GM18508 (cell line): ENCODE measurements around the gene MARVELD2.

Experiments
- ATAC-seq: cut with Tn5 transposase; IDR thresholded peaks from one replicate; pipeline ENCODE4 v1.9.1; 2021; ENCODE audit warnings: moderate number of reproducible peaks; ENCODE audit not compliant: insufficient read depth, unreplicated experiment

The MARVELD2 gene

DNA sequence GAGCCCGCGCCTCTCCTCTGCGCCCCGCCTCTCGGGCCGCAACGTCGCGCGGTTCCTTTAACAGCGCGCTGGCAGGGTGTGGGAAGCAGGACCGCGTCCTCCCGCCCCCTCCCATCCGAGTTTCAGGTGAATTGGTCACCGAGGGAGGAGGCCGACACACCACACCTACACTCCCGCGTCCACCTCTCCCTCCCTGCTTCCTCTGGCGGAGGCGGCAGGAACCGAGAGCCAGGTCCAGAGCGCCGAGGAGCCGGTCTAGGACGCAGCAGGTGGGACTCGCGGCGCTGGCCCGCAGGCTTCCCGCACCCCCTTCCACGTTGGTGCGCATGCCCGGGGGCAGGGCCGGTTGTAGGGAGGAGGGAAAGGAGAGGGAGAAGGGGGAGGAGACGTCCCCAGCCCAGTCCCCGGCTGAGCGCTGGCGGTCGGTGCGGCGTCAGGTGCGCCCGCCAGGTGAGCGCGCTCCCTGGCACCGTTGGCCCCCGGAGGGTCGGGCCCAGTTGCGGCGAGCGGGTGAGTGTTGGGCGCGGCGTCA lies 77.5 kb downstream of the MARVELD2 start, which contains the start of gene OCLN:
Gene OCLN, plus strand, starts transcription at position 400 of the 532 bp plus-strand sequence. CDS start 11,455 bp downstream, outside the sequence.
- no peak for ATAC-seq

- no peak for ATAC-seq
Observed at GRCh38 chr5:69492923-69493395, 78.0 kb downstream of the MARVELD2 start.

GRCh38 chr5:69493396-69494133 lies 78.6 kb downstream of the MARVELD2 start:
- no peak for ATAC-seq
